ENCODE measurements around the gene HOXA2. TPM values are rescaled to one million over a fixed set of nuclear protein-coding genes. Genes with fewer than 3 reads are reported as not detected.

Gene HOXA2
- total RNA-seq, 1 experiment from 2014 or later = not detected

DNA sequence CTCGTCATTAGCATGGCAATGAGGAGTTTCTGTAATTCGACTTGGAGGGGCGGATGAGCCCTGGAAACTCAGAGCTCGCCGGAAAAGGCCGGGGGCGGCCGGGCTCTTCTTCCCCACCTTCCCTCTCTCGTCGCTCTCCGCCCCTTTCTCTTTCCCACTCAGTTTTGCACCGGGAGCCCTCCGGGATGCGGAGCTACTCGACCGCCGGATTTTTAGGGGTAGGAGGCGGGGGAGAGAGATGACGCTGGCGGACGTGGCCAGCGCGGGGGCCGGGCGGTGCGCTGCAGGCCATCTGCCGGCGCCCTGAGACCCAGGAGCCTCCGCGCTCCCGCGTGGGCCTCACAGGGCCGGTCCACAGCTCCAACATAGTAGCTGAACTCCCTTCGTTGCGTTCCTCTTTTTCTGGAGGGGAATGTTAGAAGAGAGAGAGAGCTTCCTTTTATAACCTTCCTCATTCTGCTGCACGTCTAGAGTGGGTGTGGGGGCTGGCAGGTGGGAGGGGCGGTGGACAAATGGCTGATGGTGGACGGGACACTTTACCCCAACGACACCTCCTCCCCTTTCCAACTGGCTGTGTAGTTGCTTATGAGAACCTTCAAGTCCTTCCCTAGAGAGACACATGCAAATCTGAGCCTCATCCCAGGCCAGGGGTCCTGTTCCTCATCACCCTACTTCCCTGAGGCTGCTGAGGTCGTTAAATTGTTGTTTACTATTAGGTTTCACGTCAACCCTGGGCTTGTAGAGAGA is 5.5 kb downstream of the HOXA2 start:
- POLR2A ChIA-PET (ENCODE audit: low non-redundant PET) = no interaction called here
- Histone ChIP-seq H3K4me1 (ENCODE audit: insufficient read depth, low read length, poor library complexity, severe bottlenecking) (peaks cover 10% of the 10 kb centered on the region), H3K9me3 (ENCODE audit: low read depth, low read length, poor library complexity, severe bottlenecking) (no peaks in the 10 kb centered on the region), H3K36me3 (ENCODE audit: insufficient read depth, low read length, poor library complexity, severe bottlenecking) (no peaks in the 10 kb centered on the region), H3K27ac (ENCODE audit: low read depth, low read length, poor library complexity, severe bottlenecking) (no peak overlapping the region), H3K27me3 (replicated peaks; ENCODE audit: insufficient read depth, low read depth, low read length, poor library complexity) (peaks cover 100% of the 10 kb centered on the region), H3K4me3 (ENCODE audit: low read depth, low read length, poor library complexity, severe bottlenecking) (no peak overlapping the region)
- no TSS peak for BruUV-seq (replicated peaks)
- peak; percentile 30 for TF ChIP-seq EZH2 (IDR thresholded peaks at IDR 0.05; ENCODE audit: borderline replicate concordance, low read depth, low read length, poor library complexity, severe bottlenecking)
- TF ChIP-seq, protein P1, sequence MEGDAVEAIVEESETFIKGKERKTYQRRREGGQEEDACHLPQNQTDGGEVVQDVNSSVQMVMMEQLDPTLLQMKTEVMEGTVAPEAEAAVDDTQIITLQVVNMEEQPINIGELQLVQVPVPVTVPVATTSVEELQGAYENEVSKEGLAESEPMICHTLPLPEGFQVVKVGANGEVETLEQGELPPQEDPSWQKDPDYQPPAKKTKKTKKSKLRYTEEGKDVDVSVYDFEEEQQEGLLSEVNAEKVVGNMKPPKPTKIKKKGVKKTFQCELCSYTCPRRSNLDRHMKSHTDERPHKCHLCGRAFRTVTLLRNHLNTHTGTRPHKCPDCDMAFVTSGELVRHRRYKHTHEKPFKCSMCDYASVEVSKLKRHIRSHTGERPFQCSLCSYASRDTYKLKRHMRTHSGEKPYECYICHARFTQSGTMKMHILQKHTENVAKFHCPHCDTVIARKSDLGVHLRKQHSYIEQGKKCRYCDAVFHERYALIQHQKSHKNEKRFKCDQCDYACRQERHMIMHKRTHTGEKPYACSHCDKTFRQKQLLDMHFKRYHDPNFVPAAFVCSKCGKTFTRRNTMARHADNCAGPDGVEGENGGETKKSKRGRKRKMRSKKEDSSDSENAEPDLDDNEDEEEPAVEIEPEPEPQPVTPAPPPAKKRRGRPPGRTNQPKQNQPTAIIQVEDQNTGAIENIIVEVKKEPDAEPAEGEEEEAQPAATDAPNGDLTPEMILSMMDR (conservative IDR thresholded peaks at IDR 0.05; ENCODE audit: low read depth, low read length) = no peak
- intact Hi-C loops (cut with micrococcal nuclease; ENCODE audit: unreplicated experiment) = no loop called here
- CTCF ChIA-PET = no interaction called here
- no peak for DNase-seq (ENCODE audit: low spot score)

DNA sequence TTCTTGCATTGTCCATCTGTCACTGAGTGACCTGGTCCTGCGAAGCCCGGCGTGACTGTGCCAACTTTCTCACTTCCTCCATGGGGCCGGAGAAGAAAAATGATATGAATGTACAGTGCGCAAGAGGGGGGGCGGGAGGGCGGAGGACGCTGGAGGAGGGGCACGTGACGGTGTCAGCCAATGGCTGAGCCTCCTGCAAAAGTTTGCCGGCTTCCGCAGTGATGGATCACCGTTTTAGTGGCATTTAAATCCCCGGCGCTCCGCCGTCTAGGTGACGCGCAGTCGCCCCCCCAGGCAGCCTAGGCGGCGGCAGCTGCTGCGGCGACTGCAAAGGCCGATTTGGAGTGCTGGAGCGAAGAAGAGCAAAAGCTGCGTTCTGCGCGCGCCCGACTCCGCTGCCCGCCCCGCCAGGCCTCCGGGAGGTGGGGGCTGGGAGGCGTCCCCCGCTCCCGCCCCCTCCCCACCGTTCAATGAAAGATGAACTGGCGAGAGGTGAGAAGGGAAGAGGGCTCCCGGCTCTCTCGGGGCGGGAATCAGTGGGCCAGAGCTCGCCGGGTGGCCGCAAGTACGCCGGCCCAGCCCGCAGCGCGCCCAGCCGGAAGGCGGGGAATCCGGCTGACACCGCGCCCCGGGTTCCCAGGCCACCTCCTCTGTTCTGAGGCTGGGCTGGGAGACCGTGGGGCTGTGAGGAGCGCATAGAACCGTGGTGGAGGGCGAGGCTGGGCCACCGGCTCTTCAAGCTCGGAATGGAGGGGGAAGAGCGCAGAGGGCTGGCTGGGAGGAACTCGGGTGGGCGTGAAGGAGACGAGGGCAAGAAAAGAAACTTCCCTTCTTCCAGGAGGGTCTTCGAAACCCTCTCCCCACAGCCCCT is 6.4 kb downstream of the HOXA2 start, which contains the start of gene HOXA1:
Gene HOXA1, minus strand, starts transcription at position 104 of the 871 bp plus-strand sequence. Its CDS starts 88 bp downstream, at position 16.
- TF ChIP-seq EZH2 (IDR thresholded peaks at IDR 0.05; ENCODE audit: borderline replicate concordance, low read depth, low read length, poor library complexity, severe bottlenecking) = peak; percentile 72
- TF ChIP-seq, protein P1 (conservative IDR thresholded peaks at IDR 0.05; ENCODE audit: low read depth, low read length) = no peak
- Histone ChIP-seq H3K9me3 (ENCODE audit: low read depth, low read length, poor library complexity, severe bottlenecking) (no peaks in the 10 kb centered on the region), H3K4me3 (ENCODE audit: low read depth, low read length, poor library complexity, severe bottlenecking) (peak within 1 kb of the TSS; percentile 29), H3K36me3 (ENCODE audit: insufficient read depth, low read length, poor library complexity, severe bottlenecking) (no peaks in the 10 kb centered on the region), H3K27ac (ENCODE audit: low read depth, low read length, poor library complexity, severe bottlenecking) (no peak within 1 kb of the TSS), H3K27me3 (replicated peaks; ENCODE audit: insufficient read depth, low read depth, low read length, poor library complexity) (peaks cover 100% of the 10 kb centered on the region), H3K4me1 (ENCODE audit: insufficient read depth, low read length, poor library complexity, severe bottlenecking) (peaks cover 10% of the 10 kb centered on the region)
- CTCF ChIA-PET = no interaction called here
- POLR2A ChIA-PET (ENCODE audit: low non-redundant PET) = no interaction called here
- peak; percentile 41 for DNase-seq (ENCODE audit: low spot score)
- intact Hi-C loops (cut with micrococcal nuclease; ENCODE audit: unreplicated experiment) = no loop called here
- BruUV-seq (replicated peaks) = no TSS peak

GRCh38 chr7:27095050-27095896 is 7.2 kb downstream of the HOXA2 start:
- intact Hi-C loops (cut with micrococcal nuclease; ENCODE audit: unreplicated experiment) = no loop called here
- Histone ChIP-seq H3K27me3 (replicated peaks; ENCODE audit: insufficient read depth, low read depth, low read length, poor library complexity) (peaks cover 100% of the 10 kb centered on the region), H3K4me1 (ENCODE audit: insufficient read depth, low read length, poor library complexity, severe bottlenecking) (peaks cover 10% of the 10 kb centered on the region), H3K4me3 (ENCODE audit: low read depth, low read length, poor library complexity, severe bottlenecking) (no peak overlapping the region), H3K36me3 (ENCODE audit: insufficient read depth, low read length, poor library complexity, severe bottlenecking) (no peaks in the 10 kb centered on the region), H3K27ac (ENCODE audit: low read depth, low read length, poor library complexity, severe bottlenecking) (no peak overlapping the region), H3K9me3 (ENCODE audit: low read depth, low read length, poor library complexity, severe bottlenecking) (no peaks in the 10 kb centered on the region)
- BruUV-seq (replicated peaks) = no TSS peak
- POLR2A ChIA-PET (ENCODE audit: low non-redundant PET) = interaction anchor here (0.5 kb wide), 1 partner anchor 31 kb away, joined by 3 read pairs; no protein-coding TSS in a partner anchor
- TF ChIP-seq, protein P1 (conservative IDR thresholded peaks at IDR 0.05; ENCODE audit: low read depth, low read length) = no peak
- TF ChIP-seq EZH2 (IDR thresholded peaks at IDR 0.05; ENCODE audit: borderline replicate concordance, low read depth, low read length, poor library complexity, severe bottlenecking) = peak; percentile 80
- CTCF ChIA-PET = no interaction called here
- DNase-seq (ENCODE audit: low spot score) = no peak
